ENCODE measurements around the gene PAN2.
"Not testable (repeated sequence)": the region's sequence is repeated elsewhere in the genome, so short reads cannot be mapped to it uniquely, and the experiment has no call there.

PAN2 gene

GRCh38 chr12:56333679-56334489 lies at the start of gene PAN2:
Gene PAN2, minus strand, starts transcription at chr12:56334000. Its CDS starts 906 bp downstream, at chr12:56333094.
- FAIRE-seq, result peak; percentile 24

- no peak for FAIRE-seq
Observed at GRCh38 chr12:56382611-56383010, 48.8 kb upstream of the PAN2 start.

GRCh38 chr12:56377989-56378316 lies 44.2 kb upstream of the PAN2 start:
- no peak for FAIRE-seq

- FAIRE-seq, result no peak
Observed at GRCh38 chr12:56377310-56377988, 43.6 kb upstream of the PAN2 start.

GRCh38 chr12:56375598-56376434 lies 42.0 kb upstream of the PAN2 start:
- no peak for FAIRE-seq

GRCh38 chr12:56374726-56375597 lies 41.2 kb upstream of the PAN2 start:
- no peak for FAIRE-seq

GRCh38 chr12:56373515-56373914 lies 39.7 kb upstream of the PAN2 start:
- no peak for FAIRE-seq

- no peak for FAIRE-seq
Observed at GRCh38 chr12:56366948-56367347, 33.1 kb upstream of the PAN2 start.

- FAIRE-seq, result no peak
Observed at GRCh38 chr12:56362130-56363059, 28.6 kb upstream of the PAN2 start, which contains the start of gene APOF. Gene APOF, minus strand, starts transcription at chr12:56362857. Its CDS starts 112 bp downstream, at chr12:56362745.

GRCh38 chr12:56361487-56362129 lies 27.8 kb upstream of the PAN2 start:
- no peak for FAIRE-seq

- peak; percentile 95 for FAIRE-seq
Observed at GRCh38 chr12:56359851-56360767, 26.3 kb upstream of the PAN2 start, which contains the start of gene STAT2. Gene STAT2, minus strand, starts transcription at chr12:56360107. Its CDS starts 3,536 bp downstream, at chr12:56356571.

GRCh38 chr12:56358836-56359532 lies 25.2 kb upstream of the PAN2 start:
- no peak for FAIRE-seq

GRCh38 chr12:56351325-56351724 lies 17.5 kb upstream of the PAN2 start:
- no peak for FAIRE-seq

- no peak for FAIRE-seq
Observed at GRCh38 chr12:56350662-56351061, 16.9 kb upstream of the PAN2 start.

GRCh38 chr12:56348776-56349175 lies 15.0 kb upstream of the PAN2 start:
- no peak for FAIRE-seq

GRCh38 chr12:56347255-56347654 lies 13.5 kb upstream of the PAN2 start:
- FAIRE-seq, result not testable (repeated sequence)

GRCh38 chr12:56346675-56347074 lies 12.9 kb upstream of the PAN2 start:
- FAIRE-seq, result no peak

- not testable (repeated sequence) for FAIRE-seq
Observed at GRCh38 chr12:56342290-56342689, 8.5 kb upstream of the PAN2 start.

- no peak for FAIRE-seq
Observed at GRCh38 chr12:56341616-56342015, 7.8 kb upstream of the PAN2 start.

All from islet of Langerhans (tissue), 1 donor.